Neural cell (in vitro differentiated cells): Measurements from ENCODE around the gene MAPK9. TPM values are rescaled to one million over a fixed set of nuclear protein-coding genes. Genes with fewer than 3 reads are reported as not detected.
"Not testable (repeated sequence)": the region's sequence is repeated elsewhere in the genome, so short reads cannot be mapped to it uniquely, and the experiment has no call there.

Experiments
- H2AFZ ChIP-seq: fragments of 200-600, 300-800 bp; sonication (generic), shearing (Covaris generic); 2 replicates; pipeline ENCODE4 v1.6.0; 2014; ENCODE audit warnings: low read depth, mild to moderate bottlenecking, antibody characterized with exemption, low read length, moderate library complexity
- H3F3A ChIP-seq: fragments of 200-600 bp; shearing (Covaris generic); 2 replicates; pipeline ENCODE4 v1.6.1; 2016; ENCODE audit warnings: mild to moderate bottlenecking, moderate library complexity, mixed read lengths, antibody characterized with exemption, low read length; ENCODE audit not compliant: insufficient read depth, poor library complexity, severe bottlenecking
- H3K27ac ChIP-seq: fragments of 200-600, 300-800 bp; sonication (generic), shearing (Covaris generic); 2 replicates; pipeline ENCODE4 v1.5.1; 2014; ENCODE audit warnings: mild to moderate bottlenecking, low read length, moderate library complexity
- H3K27me3 ChIP-seq: fragments of 300-800, 200-600 bp; sonication (generic), shearing (Covaris generic); 2 replicates; pipeline ENCODE4 v1.6.0; 2014; ENCODE audit warnings: mild to moderate bottlenecking, low read depth, low read length, moderate library complexity; ENCODE audit not compliant: insufficient read depth
- H3K36me3 ChIP-seq: fragments of 300-800, 200-600 bp; sonication (generic), shearing (Covaris generic); 2 replicates; pipeline ENCODE4 v1.5.1; 2014; ENCODE audit warnings: mild to moderate bottlenecking, antibody characterized with exemption, low read length, moderate library complexity; ENCODE audit not compliant: insufficient read depth
- H3K4me2 ChIP-seq: fragments of 300-800, 200-600 bp; sonication (generic), shearing (Covaris generic); 2 replicates; pipeline ENCODE4 v1.6.0; 2014; ENCODE audit warnings: mild to moderate bottlenecking, low read length
- H3K4me3 ChIP-seq: fragments of 300-800, 200-600 bp; sonication (generic), shearing (Covaris generic); 2 replicates; pipeline ENCODE4 v1.5.1; 2014; ENCODE audit warnings: mild to moderate bottlenecking, low read length, moderate library complexity
- H3K79me2 ChIP-seq: fragments of 200-600 bp; shearing (Covaris generic); replicated peaks from 2 replicates; pipeline ENCODE4 v1.6.0; 2014; ENCODE audit warnings: mild to moderate bottlenecking, low read length, moderate library complexity; ENCODE audit not compliant: insufficient read depth
- H3K9ac ChIP-seq: fragments of 300-800, 200-600 bp; sonication (generic), shearing (Covaris generic); 2 replicates; pipeline ENCODE4 v1.6.1; 2016; ENCODE audit warnings: mild to moderate bottlenecking, low read length, mixed read lengths
- H3K9me2 ChIP-seq: fragments of 200-600 bp; shearing (Covaris generic); 2 replicates; pipeline ENCODE4 v1.6.1; 2016; ENCODE audit warnings: mild to moderate bottlenecking, low read length, mixed read lengths; ENCODE audit not compliant: insufficient read depth
- H3K9me3 ChIP-seq: fragments of 200-600, 300-800 bp; sonication (generic), shearing (Covaris generic); 2 replicates; pipeline ENCODE4 v1.6.1; 2016; ENCODE audit warnings: mild to moderate bottlenecking, mixed run types, low read length, moderate library complexity, mixed read lengths
- H4K20me1 ChIP-seq: fragments of 200-600 bp; shearing (Covaris generic); 2 replicates; pipeline ENCODE4 v1.6.1; 2016; ENCODE audit warnings: mild to moderate bottlenecking, mixed run types; ENCODE audit not compliant: insufficient read depth
- CTCF ChIP-seq: fragments of 450-650 bp; IDR thresholded peaks from 2 replicates; pipeline ENCODE4 v1.5.1; 2014; ENCODE audit warnings: antibody characterized with exemption, mild to moderate bottlenecking, moderate library complexity; ENCODE audit not compliant: poor library complexity, severe bottlenecking
- EP300 ChIP-seq: fragments of 450-650 bp; conservative IDR thresholded peaks from 2 replicates; pipeline ENCODE4 v1.6.1; 2014; ENCODE audit warnings: antibody characterized with exemption, mild to moderate bottlenecking, moderate library complexity; ENCODE audit not compliant: poor library complexity, severe bottlenecking
- EZH2 ChIP-seq: fragments of 200-600, 300-800 bp; shearing (Covaris generic), sonication (generic); IDR thresholded peaks from 2 replicates; pipeline ENCODE4 v1.6.1; 2014; ENCODE audit warnings: antibody characterized with exemption, low read length, borderline replicate concordance, mild to moderate bottlenecking; ENCODE audit not compliant: insufficient read depth, poor library complexity, severe bottlenecking
- MXI1 ChIP-seq: fragments of 450-650 bp; conservative IDR thresholded peaks from 2 replicates; pipeline ENCODE4 v1.6.1; 2014; ENCODE audit warnings: antibody characterized with exemption, mild to moderate bottlenecking; ENCODE audit not compliant: poor library complexity, severe bottlenecking
- POLR2AphosphoS5 ChIP-seq: IDR thresholded peaks from 2 replicates; pipeline ENCODE4 v1.6.1; 2012
- RAD21 ChIP-seq: fragments of 450-650 bp; conservative IDR thresholded peaks from 2 replicates; pipeline ENCODE4 v1.6.1; 2014; ENCODE audit warnings: antibody characterized with exemption, mild to moderate bottlenecking, moderate library complexity
- REST ChIP-seq: IDR thresholded peaks from 2 replicates; pipeline ENCODE4 v1.6.1; 2012; ENCODE audit warnings: borderline replicate concordance
- SMC3 ChIP-seq: fragments of 450-650 bp; conservative IDR thresholded peaks from 2 replicates; pipeline ENCODE4 v1.6.1; 2014; ENCODE audit warnings: antibody characterized with exemption, mild to moderate bottlenecking, moderate library complexity; ENCODE audit not compliant: poor library complexity
- TAF1 ChIP-seq: IDR thresholded peaks from 2 replicates; pipeline ENCODE4 v1.6.1; 2012; ENCODE audit warnings: low read depth
- polyA plus RNA-seq: library from polyadenylated mRNA; depleted of rRNA; stranded (reverse); fragments of >200 nt; gene quantifications from 2 replicates; pipeline ENCODE4 v1.2.3, GENCODE V29; 2014

Gene MAPK9
- polyA plus RNA-seq, 1 donor from 2014 or later, result 73.9 TPM

GRCh38 chr5:180210961-180211760 lies 80.7 kb downstream of the MAPK9 start:
- Histone ChIP-seq H2AFZ (no peak overlapping the region), H3K9ac (no peak overlapping the region), H3K4me3 (no peak overlapping the region), H3K36me3 (no peaks in the 10 kb centered on the region), H3K79me2 (no peaks in the 10 kb centered on the region), H4K20me1 (no peaks in the 10 kb centered on the region), H3K9me3 (no peaks in the 10 kb centered on the region), H3K27me3 (no peaks in the 10 kb centered on the region), H3K4me2 (no peak overlapping the region), H3K27ac (no peak overlapping the region), H3F3A (no peaks in the 10 kb centered on the region), H3K9me2 (no peaks in the 10 kb centered on the region)
- no peak for TF ChIP-seq REST
- TF ChIP-seq RAD21, result no peak
- TF ChIP-seq MXI1, result no peak
- TF ChIP-seq CTCF, result no peak
- no peak for TF ChIP-seq TAF1
- TF ChIP-seq SMC3, result no peak
- TF ChIP-seq POLR2AphosphoS5, result no peak
- no peak for TF ChIP-seq EP300
- no peak for TF ChIP-seq EZH2

GRCh38 chr5:180210077-180210476 lies 81.8 kb downstream of the MAPK9 start:
- not testable (repeated sequence) for H3K36me3 ChIP-seq, H4K20me1 ChIP-seq, H3K27me3 ChIP-seq, H3K4me2 ChIP-seq, H3K9me2 ChIP-seq, H3F3A ChIP-seq, H3K27ac ChIP-seq, H3K9ac ChIP-seq, H2AFZ ChIP-seq, H3K9me3 ChIP-seq, H3K4me3 ChIP-seq, H3K79me2 ChIP-seq
